ENCODE measurements around the gene DOCK3.

The DOCK3 gene

GRCh38 chr3:51408021-51408420 is 733.3 kb downstream of the DOCK3 start:
- DNase-seq (ENCODE audit: low spot score), result no peak

- no peak for DNase-seq (ENCODE audit: low spot score)
Observed at GRCh38 chr3:51408813-51409212, 734.1 kb downstream of the DOCK3 start.

GRCh38 chr3:51422211-51422610 is 747.5 kb downstream of the DOCK3 start:
- no peak for DNase-seq (ENCODE audit: low spot score)

GRCh38 chr3:51426921-51427320 is 752.2 kb downstream of the DOCK3 start:
- no peak for DNase-seq (ENCODE audit: low spot score)

- no peak for DNase-seq (ENCODE audit: low spot score)
Observed at GRCh38 chr3:51429138-51429537, 754.4 kb downstream of the DOCK3 start.

Measured in hematopoietic multipotent progenitor cell treated with erythropoietin and hydrocortisone succinate and interleukin-3 and kit ligand, for 17 days (in vitro differentiated cells).